Skeletal muscle cell (primary cell): Measurements from ENCODE around the gene POLK.
"Not testable (repeated sequence)": the region's sequence is repeated elsewhere in the genome, so short reads cannot be mapped to it uniquely, and the experiment has no call there.

Experiments
- DNase-seq: peaks from one replicate; pipeline ENCODE4 v3.0.0-alpha.2; 2010; ENCODE audit warnings: low read depth
- H3K4me3 ChIP-seq: 2 replicates; pipeline ENCODE4 v1.5.1; 2011; ENCODE audit warnings: low read depth, mild to moderate bottlenecking, control low read depth, low read length, moderate library complexity

Gene POLK

GRCh38 chr5:75511435-75512382 lies at the start of gene POLK, which contains the start of gene CERT1:
Gene POLK, plus strand, starts transcription at chr5:75511891.
Gene CERT1, minus strand, starts transcription at chr5:75511629. Its CDS starts 422 bp downstream, at chr5:75511207.
- peak within 1 kb of the TSS; percentile 94 for H3K4me3 ChIP-seq
- peak; percentile 96 for DNase-seq

GRCh38 chr5:75463726-75464125 lies 48.0 kb upstream of the POLK start:
- DNase-seq: no peak
- no peak overlapping the region for H3K4me3 ChIP-seq

- H3K4me3 ChIP-seq: no peak overlapping the region
- no peak for DNase-seq
Measured at GRCh38 chr5:75465480-75465879, 46.2 kb upstream of the POLK start.

GRCh38 chr5:75466006-75466716 lies 45.5 kb upstream of the POLK start:
- no peak overlapping the region for H3K4me3 ChIP-seq

GRCh38 chr5:75468593-75468992 lies 43.1 kb upstream of the POLK start:
- no peak overlapping the region for H3K4me3 ChIP-seq
- no peak for DNase-seq

More at GRCh38 chr5:75466006-75466716, 45.5 kb upstream of the POLK start:
- DNase-seq: no peak

- no peak for DNase-seq
- no peak overlapping the region for H3K4me3 ChIP-seq
Measured at GRCh38 chr5:75469017-75469416, 42.7 kb upstream of the POLK start.

- H3K4me3 ChIP-seq: no peak overlapping the region
- DNase-seq: no peak
Measured at GRCh38 chr5:75471193-75471592, 40.5 kb upstream of the POLK start.

GRCh38 chr5:75472973-75473372 lies 38.7 kb upstream of the POLK start:
- no peak for DNase-seq
- no peak overlapping the region for H3K4me3 ChIP-seq

- H3K4me3 ChIP-seq: no peak overlapping the region
- DNase-seq: no peak
Measured at GRCh38 chr5:75473463-75473862, 38.2 kb upstream of the POLK start.

GRCh38 chr5:75475364-75475763 lies 36.3 kb upstream of the POLK start:
- H3K4me3 ChIP-seq: no peak overlapping the region
- no peak for DNase-seq

GRCh38 chr5:75481024-75481423 lies 30.7 kb upstream of the POLK start:
- no peak overlapping the region for H3K4me3 ChIP-seq
- DNase-seq: no peak

- DNase-seq: no peak
- no peak overlapping the region for H3K4me3 ChIP-seq
Measured at GRCh38 chr5:75482482-75482881, 29.2 kb upstream of the POLK start.

GRCh38 chr5:75484605-75485004 lies 27.1 kb upstream of the POLK start:
- H3K4me3 ChIP-seq: no peak overlapping the region
- DNase-seq: no peak

GRCh38 chr5:75489847-75490246 lies 21.8 kb upstream of the POLK start:
- not testable (repeated sequence) for H3K4me3 ChIP-seq, DNase-seq

GRCh38 chr5:75491621-75492020 lies 20.1 kb upstream of the POLK start:
- no peak for DNase-seq
- no peak overlapping the region for H3K4me3 ChIP-seq

GRCh38 chr5:75496026-75496425 lies 15.7 kb upstream of the POLK start:
- H3K4me3 ChIP-seq: no peak overlapping the region
- no peak for DNase-seq

GRCh38 chr5:75498208-75498777 lies 13.4 kb upstream of the POLK start:
- no peak for DNase-seq
- no peak overlapping the region for H3K4me3 ChIP-seq

GRCh38 chr5:75498875-75499274 lies 12.8 kb upstream of the POLK start:
- DNase-seq, H3K4me3 ChIP-seq: not testable (repeated sequence)

- DNase-seq, H3K4me3 ChIP-seq: not testable (repeated sequence)
Measured at GRCh38 chr5:75505112-75505511, 6.6 kb upstream of the POLK start.

- DNase-seq: no peak
- H3K4me3 ChIP-seq: no peak overlapping the region
Measured at GRCh38 chr5:75507841-75508240, 3.9 kb upstream of the POLK start.
